SU-DHL-6 (cell line): ENCODE data around the gene NTM.

ENCODE experiments used
- EZH2phosphoT487 ChIP-seq: fragments of 200-600 bp; sonication (generic), shearing (Covaris generic); conservative IDR thresholded peaks from 2 replicates; pipeline ENCODE4 v1.6.1; 2018; ENCODE audit warnings: mild to moderate bottlenecking, antibody characterized with exemption, low read length, moderate library complexity, mixed read lengths
- TF ChIP-seq, protein P1 (sequence below): fragments of 200-600 bp; sonication (generic); IDR thresholded peaks from one replicate; pipeline ENCODE4 v1.5.1; 2017; ENCODE audit warnings: antibody characterized with exemption, mild to moderate bottlenecking, low read length, moderate library complexity; ENCODE audit not compliant: insufficient read depth, poor library complexity, severe bottlenecking

DNA sequence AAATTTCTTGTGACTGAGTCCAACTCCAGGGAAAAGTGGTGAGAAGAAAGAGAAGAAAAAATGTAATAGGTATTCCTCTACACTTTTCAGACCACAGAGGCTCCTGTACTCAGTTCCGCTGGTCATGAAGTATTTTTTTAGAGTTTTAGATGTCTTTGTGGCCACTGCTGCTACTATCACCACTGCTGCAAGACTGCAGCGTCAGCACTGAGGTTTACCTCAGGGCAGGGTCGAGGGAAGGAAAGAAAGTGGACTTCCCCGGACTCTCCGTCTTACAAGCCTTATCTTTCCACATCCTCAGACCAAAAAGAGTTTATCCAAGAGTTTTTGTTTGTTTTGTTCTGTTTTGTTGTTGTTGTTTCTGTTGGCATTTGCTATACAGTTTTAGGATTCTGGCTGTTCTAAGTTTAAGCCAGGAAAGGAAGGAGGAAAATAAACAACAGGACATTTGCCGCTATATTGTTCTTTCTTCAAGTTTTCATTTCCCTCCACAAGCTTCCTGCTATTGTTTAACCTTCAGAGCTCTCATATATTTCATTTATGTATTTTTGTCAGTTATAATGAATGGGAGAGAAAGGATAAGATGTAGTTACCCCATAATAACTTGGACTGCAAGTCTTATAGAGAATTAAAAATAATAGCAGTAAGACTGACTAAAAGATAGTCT, 919.3 kb downstream of the NTM start:
- TF ChIP-seq, protein P1, sequence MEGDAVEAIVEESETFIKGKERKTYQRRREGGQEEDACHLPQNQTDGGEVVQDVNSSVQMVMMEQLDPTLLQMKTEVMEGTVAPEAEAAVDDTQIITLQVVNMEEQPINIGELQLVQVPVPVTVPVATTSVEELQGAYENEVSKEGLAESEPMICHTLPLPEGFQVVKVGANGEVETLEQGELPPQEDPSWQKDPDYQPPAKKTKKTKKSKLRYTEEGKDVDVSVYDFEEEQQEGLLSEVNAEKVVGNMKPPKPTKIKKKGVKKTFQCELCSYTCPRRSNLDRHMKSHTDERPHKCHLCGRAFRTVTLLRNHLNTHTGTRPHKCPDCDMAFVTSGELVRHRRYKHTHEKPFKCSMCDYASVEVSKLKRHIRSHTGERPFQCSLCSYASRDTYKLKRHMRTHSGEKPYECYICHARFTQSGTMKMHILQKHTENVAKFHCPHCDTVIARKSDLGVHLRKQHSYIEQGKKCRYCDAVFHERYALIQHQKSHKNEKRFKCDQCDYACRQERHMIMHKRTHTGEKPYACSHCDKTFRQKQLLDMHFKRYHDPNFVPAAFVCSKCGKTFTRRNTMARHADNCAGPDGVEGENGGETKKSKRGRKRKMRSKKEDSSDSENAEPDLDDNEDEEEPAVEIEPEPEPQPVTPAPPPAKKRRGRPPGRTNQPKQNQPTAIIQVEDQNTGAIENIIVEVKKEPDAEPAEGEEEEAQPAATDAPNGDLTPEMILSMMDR, result no peak
- no peak for TF ChIP-seq EZH2phosphoT487
